ENCODE data around the gene USHBP1. TPM values are rescaled to one million over a fixed set of nuclear protein-coding genes. Genes with fewer than 3 reads are reported as not detected.

The USHBP1 gene
- total and polyA plus RNA-seq, 2 of the 4 experiments (the other 2 are of a cell fraction): not detected

DNA sequence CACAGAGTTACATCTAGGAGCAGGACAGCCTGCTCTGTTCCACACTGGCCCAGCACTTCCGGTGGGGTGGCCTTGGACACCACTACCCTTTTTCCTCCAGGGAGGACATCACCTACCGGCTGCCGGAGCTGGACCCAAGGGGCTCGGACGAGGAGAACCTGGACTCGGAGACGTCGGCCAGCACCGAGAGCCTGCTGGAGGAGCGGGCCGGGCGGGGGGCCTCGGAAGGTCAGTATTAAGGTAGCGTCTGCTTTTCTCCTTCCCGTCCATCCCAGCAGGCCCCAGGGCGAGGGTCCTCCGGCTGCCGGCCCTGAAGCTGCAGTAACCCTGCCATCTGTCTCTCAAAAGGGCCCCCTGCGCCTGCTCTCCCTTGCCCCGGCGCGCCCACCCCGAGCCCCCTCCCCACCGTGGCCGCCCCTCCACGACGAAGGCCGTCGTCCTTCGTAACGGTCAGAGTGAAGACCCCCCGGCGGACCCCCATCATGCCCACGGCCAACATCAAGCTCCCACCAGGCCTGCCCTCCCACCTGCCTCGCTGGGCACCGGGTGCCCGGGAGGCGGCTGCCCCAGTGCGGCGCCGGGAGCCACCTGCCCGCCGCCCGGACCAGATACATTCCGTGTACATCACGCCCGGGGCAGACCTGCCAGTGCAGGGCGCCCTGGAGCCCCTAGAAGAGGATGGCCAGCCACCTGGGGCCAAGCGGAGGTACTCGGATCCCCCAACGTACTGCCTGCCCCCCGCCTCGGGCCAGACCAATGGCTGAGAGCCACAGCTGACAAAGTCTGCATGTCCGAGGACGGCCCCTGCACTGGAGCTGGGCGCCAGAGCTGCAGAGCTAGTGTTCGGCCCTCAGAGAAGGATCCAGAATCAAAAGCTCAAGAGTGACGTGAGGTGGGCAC, 52.7 kb downstream of the USHBP1 start (continued):
- TF ChIP-seq, protein P1, sequence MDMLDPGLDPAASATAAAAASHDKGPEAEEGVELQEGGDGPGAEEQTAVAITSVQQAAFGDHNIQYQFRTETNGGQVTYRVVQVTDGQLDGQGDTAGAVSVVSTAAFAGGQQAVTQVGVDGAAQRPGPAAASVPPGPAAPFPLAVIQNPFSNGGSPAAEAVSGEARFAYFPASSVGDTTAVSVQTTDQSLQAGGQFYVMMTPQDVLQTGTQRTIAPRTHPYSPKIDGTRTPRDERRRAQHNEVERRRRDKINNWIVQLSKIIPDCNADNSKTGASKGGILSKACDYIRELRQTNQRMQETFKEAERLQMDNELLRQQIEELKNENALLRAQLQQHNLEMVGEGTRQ (IDR thresholded peaks at IDR 0.05; ENCODE audit: low read depth, low read length): no peak

DNA sequence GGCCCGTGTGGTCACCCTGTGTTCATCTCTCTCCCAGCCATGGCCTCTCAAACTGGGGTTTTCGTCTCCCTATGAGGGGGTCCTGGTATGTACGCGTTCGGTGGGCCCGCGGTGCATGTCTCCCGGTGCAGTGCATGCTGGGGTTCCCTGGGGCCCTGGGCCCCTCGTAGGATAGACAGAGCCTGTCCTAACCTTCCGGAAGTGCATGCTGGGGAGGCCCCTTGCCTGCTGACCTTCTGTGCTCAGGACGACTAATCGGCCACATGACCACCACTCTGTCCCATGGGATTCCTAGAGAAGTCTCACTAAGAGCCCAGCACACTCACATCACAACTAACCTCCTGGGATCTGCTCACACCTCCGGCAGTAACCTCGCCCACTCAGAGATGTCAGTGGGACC, 54.2 kb downstream of the USHBP1 start:
- CTCF ChIA-PET: no interaction called here
- POLR2A ChIA-PET (ENCODE audit: unreplicated experiment): no interaction called here
- TF ChIP-seq BHLHE40 (IDR thresholded peaks at IDR 0.05; ENCODE audit: low read depth, low read length) (no peak), POLR2A (IDR thresholded peaks at IDR 0.05; ENCODE audit: low read depth, low read length) (no peak), RAD21 (IDR thresholded peaks at IDR 0.05; ENCODE audit: low read length) (no peak), FOS (IDR thresholded peaks at IDR 0.05; ENCODE audit: low read depth, low read length) (no peak), CHD1 (IDR thresholded peaks at IDR 0.05; ENCODE audit: low read depth, low read length) (no peak), CEBPB (IDR thresholded peaks at IDR 0.05; ENCODE audit: low read depth, low read length) (no peak), MXI1 (IDR thresholded peaks at IDR 0.05; ENCODE audit: borderline replicate concordance, low read depth, low read length) (no peak), MAZ (IDR thresholded peaks at IDR 0.05; ENCODE audit: borderline replicate concordance, low read depth, low read length) (no peak), SMC3 (IDR thresholded peaks at IDR 0.05; ENCODE audit: low read depth, low read length) (no peak)
- TF ChIP-seq, protein P2, sequence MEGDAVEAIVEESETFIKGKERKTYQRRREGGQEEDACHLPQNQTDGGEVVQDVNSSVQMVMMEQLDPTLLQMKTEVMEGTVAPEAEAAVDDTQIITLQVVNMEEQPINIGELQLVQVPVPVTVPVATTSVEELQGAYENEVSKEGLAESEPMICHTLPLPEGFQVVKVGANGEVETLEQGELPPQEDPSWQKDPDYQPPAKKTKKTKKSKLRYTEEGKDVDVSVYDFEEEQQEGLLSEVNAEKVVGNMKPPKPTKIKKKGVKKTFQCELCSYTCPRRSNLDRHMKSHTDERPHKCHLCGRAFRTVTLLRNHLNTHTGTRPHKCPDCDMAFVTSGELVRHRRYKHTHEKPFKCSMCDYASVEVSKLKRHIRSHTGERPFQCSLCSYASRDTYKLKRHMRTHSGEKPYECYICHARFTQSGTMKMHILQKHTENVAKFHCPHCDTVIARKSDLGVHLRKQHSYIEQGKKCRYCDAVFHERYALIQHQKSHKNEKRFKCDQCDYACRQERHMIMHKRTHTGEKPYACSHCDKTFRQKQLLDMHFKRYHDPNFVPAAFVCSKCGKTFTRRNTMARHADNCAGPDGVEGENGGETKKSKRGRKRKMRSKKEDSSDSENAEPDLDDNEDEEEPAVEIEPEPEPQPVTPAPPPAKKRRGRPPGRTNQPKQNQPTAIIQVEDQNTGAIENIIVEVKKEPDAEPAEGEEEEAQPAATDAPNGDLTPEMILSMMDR (conservative IDR thresholded peaks at IDR 0.05; ENCODE audit: low read depth, low read length): no peak
- TF ChIP-seq, protein P1 (IDR thresholded peaks at IDR 0.05; ENCODE audit: low read depth, low read length): no peak

More for the DNA sequence above, 54.2 kb downstream of the USHBP1 start:
- H3K9ac ChIP-seq (ENCODE audit: low read depth, low read length): no peak overlapping the region
- no peak overlapping the region for H2AK5ac ChIP-seq (ENCODE audit: low read depth, low read length)
- H2BK20ac ChIP-seq (ENCODE audit: low read depth, low read length): no peak overlapping the region
- ATAC-seq (ENCODE audit: low read depth) (no peak), DNase-seq (peak; percentile 16)
- H2BK5ac ChIP-seq (ENCODE audit: low read depth, low read length, poor library complexity, severe bottlenecking): no peak overlapping the region
- H4K20me1 ChIP-seq (ENCODE audit: insufficient read depth, low read length): peaks cover 7% of the 10 kb centered on the region; the same call in 1 of the 2 replicates
- intact Hi-C loops (cut with micrococcal nuclease): no loop called here
- no peak overlapping the region for H3K56ac ChIP-seq (ENCODE audit: extremely low read depth, insufficient read depth, low read length)
- peaks cover 8% of the 10 kb centered on the region for H3K9me1 ChIP-seq (ENCODE audit: insufficient read depth, low read length)
- no peak overlapping the region for H3K4ac ChIP-seq (ENCODE audit: low read depth, low read length)
- no peaks in the 10 kb centered on the region for H3K27me3 ChIP-seq (ENCODE audit: control insufficient read depth, insufficient read depth, low read length)
- H2BK15ac ChIP-seq (ENCODE audit: low read depth, low read length): no peak overlapping the region
- peaks cover 6 to 29% of the 10 kb centered on the region in 2 experiments; a peak in 2 of 4 replicates for H3K79me1 ChIP-seq (ENCODE audit: low read depth in 1 of 2, low read length in 2 of 2)
- H3K27ac ChIP-seq (ENCODE audit: insufficient read depth, low read length): no peak overlapping the region
- peaks cover 5% of the 10 kb centered on the region; the same call in 1 of the 2 replicates for H3K4me1 ChIP-seq (ENCODE audit: control insufficient read depth, insufficient read depth, low read length)
- no peak overlapping the region for H3K14ac ChIP-seq (replicated peaks; ENCODE audit: low read depth, low read length)
- in situ Hi-C loops (cut with MboI; ENCODE audit: low sequenced_read_pairs): no loop called here
- no peak overlapping the region for H2AK9ac ChIP-seq (replicated peaks; ENCODE audit: low read depth, low read length, poor library complexity)
- H4K8ac ChIP-seq (ENCODE audit: low read depth in 2 of 2, low read length in 2 of 2): no peak overlapping the region
- H3K9me3 ChIP-seq (ENCODE audit: control insufficient read depth, insufficient read depth, low read length): no peaks in the 10 kb centered on the region
- H3K4me3 ChIP-seq (ENCODE audit: insufficient read depth, low read depth, low read length): no peak overlapping the region
- no peak overlapping the region for H4K91ac ChIP-seq (ENCODE audit: insufficient read depth, low read depth, low read length)
- no peak overlapping the region for H3K4me2 ChIP-seq (ENCODE audit: low read depth, low read length)
- no TSS peak for BruUV-seq (replicated peaks)
- H2AFZ ChIP-seq (replicated peaks; ENCODE audit: low read length, poor library complexity): no peak overlapping the region
- no peak overlapping the region for H3K23ac ChIP-seq (ENCODE audit: low read depth, low read length)
- H3K36me3 ChIP-seq (ENCODE audit: control insufficient read depth, insufficient read depth, low read length): peaks cover 64% of the 10 kb centered on the region
- 81% methylated on average over 6 of the region's 14 CpGs; no CpG with 5 or more reads in 1 of the 2 experiments for WGBS, 2 experiments (ENCODE audit: extremely low coverage in 2 of 2, insufficient read length in 1 of 2)
- H4K5ac ChIP-seq (ENCODE audit: low read depth, low read length): no peak overlapping the region
- dilution Hi-C loops (cut with HindIII; ENCODE audit: low sequenced_read_pairs, unreplicated experiment): no loop called here
- no peak overlapping the region for H2BK120ac ChIP-seq (ENCODE audit: low read depth, low read length)
- H3K18ac ChIP-seq (ENCODE audit: low read depth, low read length): no peak overlapping the region
